Measurements from ENCODE around the gene OTUD5.
"Not testable (repeated sequence)": the region's sequence is repeated elsewhere in the genome, so short reads cannot be mapped to it uniquely, and the experiment has no call there.

The OTUD5 gene

GRCh38 chrX:48890296-48890925 is 67.0 kb downstream of the OTUD5 start:
- no peak for DNase-seq (ENCODE audit: low spot score)

GRCh38 chrX:48886586-48886985 is 70.8 kb downstream of the OTUD5 start:
- not testable (repeated sequence) for DNase-seq (ENCODE audit: low spot score)

- DNase-seq (ENCODE audit: low spot score) = no peak
Measured at GRCh38 chrX:48883729-48884128, 73.7 kb downstream of the OTUD5 start.

GRCh38 chrX:48876944-48877343 is 80.5 kb downstream of the OTUD5 start:
- not testable (repeated sequence) for DNase-seq (ENCODE audit: low spot score)

All from AG08395 (cell line).